Astrocyte of the hippocampus (primary cell): ENCODE results near the gene VAMP7.
A peak's percentile ranks its signal among the peaks of the same experiment; 100 is the strongest.
"Not testable (repeated sequence)": the region's sequence is repeated elsewhere in the genome, so short reads cannot be mapped to it uniquely, and the experiment has no call there.

Source experiments
- DNase-seq: peaks from one replicate; pipeline ENCODE4 v3.0.0; 2011; ENCODE audit warnings: low read depth, low spot score

Gene VAMP7

GRCh38 chrX:155881158-155881993, at the start of gene VAMP7:
Gene VAMP7, plus strand, starts transcription at chrX:155881345. Its CDS starts 8,122 bp downstream, at chrX:155889467.
- DNase-seq = peak; percentile 92

GRCh38 chrX:155841232-155841631, 39.9 kb upstream of the VAMP7 start:
- DNase-seq = no peak

DNA sequence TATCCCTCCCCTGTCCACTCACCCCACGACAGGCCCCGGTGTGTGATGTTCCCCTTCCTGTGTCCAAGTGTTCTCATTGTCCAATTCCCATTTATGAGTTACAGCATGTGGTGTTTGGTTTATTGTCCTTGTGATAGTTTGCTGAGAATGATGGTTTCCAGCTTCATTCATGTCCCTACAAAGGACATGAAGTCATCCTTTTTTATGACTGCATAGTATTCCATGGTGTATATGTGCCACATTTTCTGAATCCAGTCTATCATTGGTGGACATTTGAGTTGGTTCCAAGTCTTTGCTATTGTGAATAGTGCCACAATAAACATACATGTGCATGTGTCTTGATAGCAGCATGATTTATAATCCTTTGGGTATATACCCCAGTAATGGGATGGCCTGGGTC, 29.4 kb upstream of the VAMP7 start:
- not testable (repeated sequence) for DNase-seq

- DNase-seq = peak; percentile 26
These were observed 23.6 kb upstream of the VAMP7 start for GRCh38 chrX:155857561-155857960.

DNA sequence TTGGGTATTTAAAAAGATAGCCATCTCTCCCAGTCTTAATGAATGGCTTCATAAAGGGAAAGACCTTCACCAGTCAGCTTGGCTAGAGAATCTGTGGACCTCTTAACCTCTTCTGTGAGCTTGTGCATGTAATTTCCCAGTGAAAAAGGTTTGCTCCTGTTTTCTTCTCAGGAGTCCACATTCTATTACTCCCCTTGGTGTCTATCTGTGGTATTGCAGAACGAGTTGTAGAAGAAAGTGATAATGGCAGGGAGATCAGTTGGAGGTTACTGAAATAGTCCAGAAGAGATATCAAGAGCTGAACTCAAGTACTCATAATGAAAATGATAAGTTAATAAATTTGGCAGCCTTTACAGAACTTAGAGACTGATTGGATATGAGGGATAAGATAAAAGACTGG, 16.5 kb upstream of the VAMP7 start:
- no peak for DNase-seq

GRCh38 chrX:155865193-155865592, 16.0 kb upstream of the VAMP7 start:
- no peak for DNase-seq

DNA sequence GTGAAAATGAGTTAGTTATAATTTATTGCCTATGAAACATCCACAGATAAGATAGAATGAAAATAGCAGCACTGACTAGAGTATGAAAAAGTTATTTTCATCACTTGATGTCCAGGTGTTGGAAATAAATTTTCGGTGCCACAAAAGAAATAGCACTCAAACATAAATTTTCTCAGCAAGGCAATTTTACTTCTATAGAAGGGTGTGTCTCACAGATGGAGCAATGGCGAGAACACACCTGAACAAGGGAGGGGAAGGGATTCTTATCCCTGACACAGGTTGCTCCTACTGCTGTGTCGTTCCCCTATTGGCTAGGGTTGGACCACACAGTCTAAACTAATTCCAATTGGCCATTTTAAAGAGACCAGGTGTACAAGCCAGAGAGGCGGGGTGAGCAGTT, 13.3 kb upstream of the VAMP7 start:
- no peak for DNase-seq

GRCh38 chrX:155870958-155871357, 10.2 kb upstream of the VAMP7 start:
- DNase-seq = no peak

DNA sequence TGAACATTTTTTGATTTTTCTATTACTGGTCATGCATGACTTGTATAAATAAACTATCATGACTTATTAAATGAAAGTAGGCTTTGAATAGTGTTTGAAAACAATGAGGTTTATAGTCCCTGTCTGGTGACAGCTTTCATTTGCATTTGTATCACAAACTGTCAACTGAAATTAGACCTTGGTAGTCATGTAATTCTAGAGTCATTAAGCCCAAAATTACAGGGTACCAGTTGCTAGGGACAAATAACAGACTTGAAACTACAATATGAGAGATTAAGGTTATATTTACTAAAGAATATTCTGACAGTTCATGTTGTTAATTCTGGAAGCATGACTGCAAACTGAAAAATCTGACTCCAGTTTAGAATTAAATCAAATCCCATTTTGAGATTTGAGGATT, 9.2 kb upstream of the VAMP7 start:
- DNase-seq = no peak

GRCh38 chrX:155873188-155873587, 8.0 kb upstream of the VAMP7 start:
- no peak for DNase-seq

GRCh38 chrX:155874571-155875244, 6.4 kb upstream of the VAMP7 start:
- DNase-seq = peak; percentile 8

GRCh38 chrX:155876704-155877103, 4.4 kb upstream of the VAMP7 start:
- no peak for DNase-seq

DNA sequence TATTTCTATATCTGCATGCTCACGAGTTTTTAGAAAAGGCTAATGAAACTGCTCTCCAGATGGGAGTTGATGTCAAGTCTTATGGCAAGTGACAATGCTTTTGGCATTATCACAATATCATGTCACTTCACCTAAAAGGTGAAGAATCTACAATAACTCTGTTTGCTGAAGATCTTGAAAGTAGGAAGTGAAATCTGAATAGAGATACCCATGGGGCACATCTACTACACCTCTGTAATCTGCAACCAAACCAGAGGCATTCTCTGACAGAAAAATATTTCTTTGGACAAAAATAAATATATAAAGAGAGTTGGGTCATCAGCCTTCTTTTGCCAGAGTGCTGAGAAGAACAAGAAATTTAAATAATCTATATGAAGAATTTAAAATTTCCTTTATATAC, 3.9 kb upstream of the VAMP7 start:
- DNase-seq = no peak

DNA sequence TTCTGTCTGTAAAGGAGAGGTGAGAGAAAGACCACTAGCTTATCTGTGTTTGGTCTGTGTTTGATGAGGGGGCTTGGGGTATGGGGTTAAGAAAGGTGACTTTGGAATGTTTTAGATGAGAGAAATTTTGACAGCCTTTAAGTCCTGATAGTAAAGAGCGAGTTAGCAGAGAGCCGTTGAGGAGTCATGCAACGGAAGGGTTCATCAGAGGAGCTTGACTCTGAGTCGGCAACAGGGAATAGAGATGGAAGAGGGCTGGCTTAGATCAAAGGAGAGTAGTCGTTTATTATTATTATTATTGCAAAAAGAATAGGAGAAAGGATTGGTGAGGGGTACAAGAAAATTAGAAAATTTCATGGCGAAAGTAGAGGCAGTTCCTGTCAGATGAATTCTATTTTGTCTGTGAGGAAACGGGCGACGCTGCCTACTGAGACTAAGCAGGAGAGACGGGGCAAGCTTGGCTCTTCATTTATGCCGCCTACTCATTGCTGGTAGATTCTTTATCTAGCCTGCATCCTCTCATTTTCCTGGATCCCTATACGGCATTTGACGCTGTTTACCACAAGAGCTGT, 473 bp upstream of the VAMP7 start:
- peak; percentile 13 for DNase-seq

DNA sequence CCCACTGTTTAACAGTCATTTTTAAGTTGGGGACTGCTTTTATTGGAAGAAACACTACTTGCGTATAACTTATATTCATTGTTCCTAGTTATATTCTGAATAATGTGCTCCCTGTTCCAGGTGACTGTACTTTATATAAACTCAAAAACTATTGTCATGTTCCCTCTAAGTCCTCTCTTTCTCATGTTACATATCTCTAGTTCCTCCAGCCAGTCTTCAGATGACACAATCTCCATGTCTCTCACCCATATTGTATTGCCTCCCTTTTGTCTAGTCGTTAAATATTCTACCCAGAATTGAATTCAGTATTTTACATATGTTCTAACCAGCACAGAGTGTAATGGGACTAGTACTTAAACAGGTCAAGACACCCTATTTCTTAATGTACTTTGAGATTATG, 5.3 kb downstream of the VAMP7 start:
- no peak for DNase-seq

DNA sequence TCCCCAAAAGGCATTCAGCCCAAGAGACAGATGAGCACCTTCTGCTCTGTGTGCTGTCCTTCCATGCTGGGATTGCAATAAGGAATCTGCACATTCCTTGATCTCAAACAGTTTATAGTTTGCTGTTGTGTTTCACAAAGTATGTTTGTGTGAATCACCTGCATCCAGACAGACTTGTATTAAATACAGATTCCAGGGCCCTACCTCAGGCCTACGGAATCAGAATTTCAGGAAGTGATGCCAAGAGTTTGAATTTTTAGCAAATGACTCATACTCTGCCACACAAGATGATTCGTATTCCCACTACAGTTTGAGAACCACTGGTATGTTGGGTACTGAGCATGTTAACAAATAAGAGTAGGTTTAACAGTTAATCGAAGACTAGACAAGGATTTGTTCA, 7.0 kb downstream of the VAMP7 start:
- peak; percentile 84 for DNase-seq

DNA sequence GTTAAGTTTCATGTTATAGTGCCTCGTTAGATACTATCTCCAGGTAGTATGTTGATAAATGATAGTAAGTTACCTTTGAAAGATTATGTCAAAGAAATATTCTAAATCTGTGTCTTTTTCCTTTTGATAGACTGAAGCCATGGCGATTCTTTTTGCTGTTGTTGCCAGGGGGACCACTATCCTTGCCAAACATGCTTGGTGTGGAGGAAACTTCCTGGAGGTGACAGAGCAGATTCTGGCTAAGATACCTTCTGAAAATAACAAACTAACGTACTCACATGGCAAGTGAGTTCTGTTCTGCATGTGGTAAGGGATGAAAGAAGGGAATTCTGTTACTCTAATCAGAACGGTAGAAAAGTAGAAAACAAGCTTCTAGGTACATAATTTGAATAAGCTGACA, 8.2 kb downstream of the VAMP7 start:
- DNase-seq = peak; percentile 10

DNA sequence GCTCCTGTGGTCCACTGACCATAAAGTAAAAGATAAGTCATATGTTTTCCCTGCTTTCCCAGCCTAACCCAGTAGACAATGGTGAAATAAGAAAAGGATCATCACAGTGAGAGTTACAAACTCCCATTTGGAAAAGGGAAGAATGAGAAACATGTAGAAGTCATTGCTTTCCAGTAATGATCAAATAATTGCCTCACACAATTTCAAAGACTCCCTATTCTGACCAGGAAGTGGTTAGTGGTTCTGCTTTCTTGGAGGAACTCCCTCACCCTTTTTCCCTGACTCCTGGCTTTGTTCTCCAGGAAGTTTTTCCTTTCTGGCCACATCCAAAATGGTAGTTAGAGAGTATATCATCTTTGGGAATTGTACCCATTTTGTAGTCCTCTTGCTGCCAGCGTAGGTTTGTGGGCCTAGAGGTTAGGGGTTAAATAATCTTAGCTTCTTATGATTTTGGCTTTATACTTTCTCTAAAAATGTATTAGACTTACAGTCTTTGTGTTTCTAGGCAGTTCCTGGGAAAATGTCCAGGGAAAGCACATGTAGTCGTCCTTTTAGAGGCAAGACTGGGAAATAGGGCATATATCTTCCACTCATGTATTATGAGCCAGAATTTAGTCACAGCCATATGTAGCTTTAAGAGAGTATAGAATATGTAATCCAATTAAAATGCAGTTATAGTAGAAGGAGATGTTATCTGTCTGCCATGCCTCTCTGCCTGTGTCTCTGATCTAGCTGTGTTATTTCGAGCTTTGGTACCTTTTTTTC, 10.5 kb downstream of the VAMP7 start:
- no peak for DNase-seq

GRCh38 chrX:155893521-155893920, 12.4 kb downstream of the VAMP7 start:
- DNase-seq = no peak

- no peak for DNase-seq
These were observed 15.4 kb downstream of the VAMP7 start for GRCh38 chrX:155896512-155896911.

- DNase-seq = no peak
These were observed 18.2 kb downstream of the VAMP7 start for GRCh38 chrX:155899366-155899765.

DNA sequence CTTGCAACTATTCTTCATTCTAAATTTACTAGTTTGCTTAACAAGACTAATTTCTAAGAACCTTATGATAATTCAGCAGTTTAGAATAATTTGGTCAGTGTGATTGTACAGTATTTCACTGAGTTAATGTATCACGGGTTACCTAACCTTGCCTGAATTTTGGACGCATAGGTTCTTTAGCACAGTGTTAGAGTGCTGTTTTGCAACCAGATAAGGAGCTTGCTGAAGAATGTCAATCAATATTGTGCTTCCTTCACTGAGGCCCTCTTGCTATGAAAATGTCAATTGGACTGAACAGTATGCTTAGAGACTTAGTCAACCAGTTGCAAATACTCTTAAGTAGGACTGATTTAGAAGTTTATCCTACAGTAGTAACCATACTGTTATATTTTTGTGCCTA, 19.6 kb downstream of the VAMP7 start:
- no peak for DNase-seq
